Measurements from ENCODE around the gene CYP2B6.

DNA sequence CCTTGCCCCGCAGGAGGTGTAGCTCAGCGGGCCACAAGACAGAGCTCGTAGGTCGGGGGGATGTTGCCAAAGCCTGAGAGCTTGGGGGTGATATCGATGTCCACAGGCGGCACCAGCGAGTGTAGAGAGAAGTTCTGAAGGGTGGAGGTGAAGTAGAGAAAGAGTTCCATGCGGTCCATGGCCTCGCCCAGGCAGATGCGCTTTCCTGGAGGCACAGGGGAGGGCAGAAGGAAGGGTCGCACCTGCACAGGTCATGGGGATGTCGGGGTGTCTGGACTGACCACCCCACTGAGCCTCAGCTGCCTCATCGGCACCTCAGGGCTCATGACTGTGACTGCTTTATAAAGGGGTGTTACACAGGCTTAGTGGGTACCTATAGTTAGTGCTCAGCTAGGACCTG, 59.3 kb downstream of the CYP2B6 start:
- TF ChIP-seq CBX1 (IDR thresholded peaks at IDR 0.05; ENCODE audit: low read depth) (no peak), JUN (CRISPR knock-in tag; IDR thresholded peaks at IDR 0.05) (no peak), MIXL1 (CRISPR knock-in tag; IDR thresholded peaks at IDR 0.05) (no peak), POLR2A (IDR thresholded peaks at IDR 0.05; ENCODE audit: insufficient read depth in 1 of 2, low read depth in 2 of 2, low read length in 2 of 2) (no peak), FOXJ3 (CRISPR knock-in tag; IDR thresholded peaks at IDR 0.05; ENCODE audit: borderline replicate concordance) (no peak), TCF12 (IDR thresholded peaks at IDR 0.05) (no peak), TCF12 (CRISPR knock-in tag; IDR thresholded peaks at IDR 0.05) (no peak), ZFYVE20 (CRISPR knock-in tag; IDR thresholded peaks at IDR 0.05; ENCODE audit: borderline replicate concordance, low read depth) (no peak), SSRP1 (CRISPR knock-in tag; IDR thresholded peaks at IDR 0.05) (no peak), SNRNP70 (IDR thresholded peaks at IDR 0.05; ENCODE audit: low read depth, low read length) (no peak), MBD4 (IDR thresholded peaks at IDR 0.05; ENCODE audit: borderline replicate concordance, low read length) (no peak), KDM3A (CRISPR knock-in tag; IDR thresholded peaks at IDR 0.05; ENCODE audit: low read depth) (no peak)
- TF ChIP-seq, protein P1, sequence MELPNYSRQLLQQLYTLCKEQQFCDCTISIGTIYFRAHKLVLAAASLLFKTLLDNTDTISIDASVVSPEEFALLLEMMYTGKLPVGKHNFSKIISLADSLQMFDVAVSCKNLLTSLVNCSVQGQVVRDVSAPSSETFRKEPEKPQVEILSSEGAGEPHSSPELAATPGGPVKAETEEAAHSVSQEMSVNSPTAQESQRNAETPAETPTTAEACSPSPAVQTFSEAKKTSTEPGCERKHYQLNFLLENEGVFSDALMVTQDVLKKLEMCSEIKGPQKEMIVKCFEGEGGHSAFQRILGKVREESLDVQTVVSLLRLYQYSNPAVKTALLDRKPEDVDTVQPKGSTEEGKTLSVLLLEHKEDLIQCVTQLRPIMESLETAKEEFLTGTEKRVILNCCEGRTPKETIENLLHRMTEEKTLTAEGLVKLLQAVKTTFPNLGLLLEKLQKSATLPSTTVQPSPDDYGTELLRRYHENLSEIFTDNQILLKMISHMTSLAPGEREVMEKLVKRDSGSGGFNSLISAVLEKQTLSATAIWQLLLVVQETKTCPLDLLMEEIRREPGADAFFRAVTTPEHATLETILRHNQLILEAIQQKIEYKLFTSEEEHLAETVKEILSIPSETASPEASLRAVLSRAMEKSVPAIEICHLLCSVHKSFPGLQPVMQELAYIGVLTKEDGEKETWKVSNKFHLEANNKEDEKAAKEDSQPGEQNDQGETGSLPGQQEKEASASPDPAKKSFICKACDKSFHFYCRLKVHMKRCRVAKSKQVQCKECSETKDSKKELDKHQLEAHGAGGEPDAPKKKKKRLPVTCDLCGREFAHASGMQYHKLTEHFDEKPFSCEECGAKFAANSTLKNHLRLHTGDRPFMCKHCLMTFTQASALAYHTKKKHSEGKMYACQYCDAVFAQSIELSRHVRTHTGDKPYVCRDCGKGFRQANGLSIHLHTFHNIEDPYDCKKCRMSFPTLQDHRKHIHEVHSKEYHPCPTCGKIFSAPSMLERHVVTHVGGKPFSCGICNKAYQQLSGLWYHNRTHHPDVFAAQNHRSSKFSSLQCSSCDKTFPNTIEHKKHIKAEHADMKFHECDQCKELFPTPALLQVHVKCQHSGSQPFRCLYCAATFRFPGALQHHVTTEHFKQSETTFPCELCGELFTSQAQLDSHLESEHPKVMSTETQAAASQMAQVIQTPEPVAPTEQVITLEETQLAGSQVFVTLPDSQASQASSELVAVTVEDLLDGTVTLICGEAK (IDR thresholded peaks at IDR 0.05) = no peak
- TF ChIP-seq, protein P1 (CRISPR knock-in tag; IDR thresholded peaks at IDR 0.05) = no peak
- TF ChIP-seq, protein P2, sequence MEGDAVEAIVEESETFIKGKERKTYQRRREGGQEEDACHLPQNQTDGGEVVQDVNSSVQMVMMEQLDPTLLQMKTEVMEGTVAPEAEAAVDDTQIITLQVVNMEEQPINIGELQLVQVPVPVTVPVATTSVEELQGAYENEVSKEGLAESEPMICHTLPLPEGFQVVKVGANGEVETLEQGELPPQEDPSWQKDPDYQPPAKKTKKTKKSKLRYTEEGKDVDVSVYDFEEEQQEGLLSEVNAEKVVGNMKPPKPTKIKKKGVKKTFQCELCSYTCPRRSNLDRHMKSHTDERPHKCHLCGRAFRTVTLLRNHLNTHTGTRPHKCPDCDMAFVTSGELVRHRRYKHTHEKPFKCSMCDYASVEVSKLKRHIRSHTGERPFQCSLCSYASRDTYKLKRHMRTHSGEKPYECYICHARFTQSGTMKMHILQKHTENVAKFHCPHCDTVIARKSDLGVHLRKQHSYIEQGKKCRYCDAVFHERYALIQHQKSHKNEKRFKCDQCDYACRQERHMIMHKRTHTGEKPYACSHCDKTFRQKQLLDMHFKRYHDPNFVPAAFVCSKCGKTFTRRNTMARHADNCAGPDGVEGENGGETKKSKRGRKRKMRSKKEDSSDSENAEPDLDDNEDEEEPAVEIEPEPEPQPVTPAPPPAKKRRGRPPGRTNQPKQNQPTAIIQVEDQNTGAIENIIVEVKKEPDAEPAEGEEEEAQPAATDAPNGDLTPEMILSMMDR (CRISPR knock-in tag; IDR thresholded peaks at IDR 0.05) = no peak

Data from HepG2 (cell line).